Stomach (tissue), 9 donors: ENCODE results near the gene CDRT15. TPM values are rescaled to one million over a fixed set of nuclear protein-coding genes. Genes with fewer than 3 reads are reported as not detected.
"Not testable (repeated sequence)": the region's sequence is repeated elsewhere in the genome, so short reads cannot be mapped to it uniquely, and the experiment has no call there.

Source experiments
- DNase-seq, 2 donors: peaks; one replicate each; pipeline versions ENCODE4 v3.0.0 to v3.0.0-alpha.2; 2013 to 2019
- H3K27ac ChIP-seq, 5 donors: fragments of 200-600 bp in 4 of 5; sonication (generic) in 4 of 5; one replicate each; pipeline ENCODE4 v1.5.1; 2013 to 2019; ENCODE audit warnings: mild to moderate bottlenecking in 1 of 5, moderate library complexity in 1 of 5
- H3K27me3 ChIP-seq, 3 donors: fragments of 200-600 bp; sonication (generic); one replicate each; pipeline ENCODE4 v1.5.1; 2017 to 2019; ENCODE audit warnings: mixed run types in 1 of 3
- H3K36me3 ChIP-seq, 4 donors: fragments of 200-600 bp; sonication (generic); 1 replicate in 3 of 4; 2 replicates in 1 of 4; pipeline ENCODE4 v1.5.1; 2016 to 2019
- H3K4me1 ChIP-seq, 4 donors: fragments of 200-600 bp; sonication (generic); one replicate each; pipeline ENCODE4 v1.5.1; 2016 to 2019
- H3K4me3 ChIP-seq, 4 donors: fragments of 200-600 bp; sonication (generic) in 3 of 4; one replicate each; pipeline ENCODE4 v1.5.1; 2016 to 2019; ENCODE audit warnings: mild to moderate bottlenecking in 1 of 4
- H3K9me3 ChIP-seq, 4 donors: fragments of 200-600 bp; sonication (generic); one replicate each; pipeline ENCODE4 v1.5.1; 2016 to 2019
- EP300 ChIP-seq: sonication (generic); formaldehyde crosslinking; IDR thresholded peaks from one replicate; pipeline ENCODE4 v1.6.1; 2017; ENCODE audit warnings: antibody characterized with exemption
- POLR2A ChIP-seq, 4 donors: fragments of 450-650 bp; IDR thresholded peaks; one replicate each; pipeline ENCODE4 v1.6.1; 2016; ENCODE audit warnings: antibody characterized with exemption in 4 of 4, control low read depth in 2 of 4, mild to moderate bottlenecking in 1 of 4, moderate library complexity in 1 of 4
- POLR2AphosphoS5 ChIP-seq, 3 donors: sonication (generic); formaldehyde crosslinking; IDR thresholded peaks; one replicate each; pipeline ENCODE4 v1.6.1; 2016; ENCODE audit warnings: antibody characterized with exemption in 3 of 3
- WGBS, 5 donors: extraction: QIAGEN DNeasy Blood & Tissue Kit in 3 of 5; methylation state at CpG; one replicate each; pipeline versions ENCODE4 v1.1.5 to v1.1.7; 2013 to 2018; 5-methylcytosine and 5-hydroxymethylcytosine counted together
- intact Hi-C: fragments of 100-400 bp; cut with DNase I; formaldehyde crosslinking; loops from one replicate; pipeline ENCODE4 v1.15.1; 2023; ENCODE audit warnings: low total_unique reads
- polyA plus RNA-seq, 3 donors: library from polyadenylated mRNA; stranded (reverse); fragments of 200-250 nt; gene quantifications; one replicate each; pipeline ENCODE4 v1.2.3, GENCODE V29; 2013
- total RNA-seq, 5 donors: library from RNA; depleted of rRNA; stranded (reverse); fragments of >200 nt; gene quantifications; one replicate each; pipeline versions ENCODE4 v1.1.0 to v1.2.3, GENCODE V29; 2014 to 2016
- TF ChIP-seq, protein P1 (sequence below), 7 experiments: fragments of 450-650 bp in 4 of 7; fragments of 200-600 bp in 3 of 7; sonication (generic) in 3 of 7; IDR thresholded peaks; one replicate each; pipeline ENCODE4 v1.5.1; 2016 to 2019; ENCODE audit warnings: antibody characterized with exemption in 7 of 7, control low read depth in 2 of 7, mild to moderate bottlenecking in 1 of 7
- donor health status: healthy with polysubstance abuse.
- donor health status: Bipolar disorder and iron deficiency.
- donor health status: healthy.

The CDRT15 gene
- total and polyA plus RNA-seq, 8 donors = not detected

DNA sequence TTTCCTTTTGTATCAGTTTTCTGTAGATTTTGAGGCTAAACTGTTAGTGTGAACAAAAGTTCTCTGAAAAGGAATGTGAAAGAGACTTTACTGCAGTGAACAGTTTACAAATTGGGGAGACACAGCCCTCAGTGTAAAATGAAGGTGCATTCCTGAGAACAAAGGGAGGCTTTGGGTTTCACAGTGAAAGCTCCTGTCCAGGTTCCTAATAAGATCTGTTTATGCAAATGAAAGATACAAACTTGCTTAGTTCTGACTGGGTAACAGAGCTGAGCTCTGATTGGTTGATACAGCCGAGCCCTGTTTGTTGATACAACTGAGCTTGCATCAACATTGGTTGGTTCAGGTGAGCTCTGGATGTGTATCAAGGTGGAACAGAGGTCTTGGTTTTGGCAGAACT, 8.3 kb upstream of the CDRT15 start:
- Histone ChIP-seq H3K27me3 (no peaks in the 10 kb centered on the region), H3K4me1 (no peaks in the 10 kb centered on the region), H3K4me3 (no peak overlapping the region), H3K9me3 (no peaks in the 10 kb centered on the region), H3K36me3 (no peaks in the 10 kb centered on the region), H3K27ac (no peak overlapping the region)
- WGBS, 5 donors = 19 to 62% (median 59%) methylated on average over 1 of the region's 1 CpG
- intact Hi-C loops = no loop called here
- TF ChIP-seq EP300 = no peak
- no peak for TF ChIP-seq POLR2AphosphoS5 (IDR thresholded peaks at IDR 0.05)
- TF ChIP-seq, protein P1, sequence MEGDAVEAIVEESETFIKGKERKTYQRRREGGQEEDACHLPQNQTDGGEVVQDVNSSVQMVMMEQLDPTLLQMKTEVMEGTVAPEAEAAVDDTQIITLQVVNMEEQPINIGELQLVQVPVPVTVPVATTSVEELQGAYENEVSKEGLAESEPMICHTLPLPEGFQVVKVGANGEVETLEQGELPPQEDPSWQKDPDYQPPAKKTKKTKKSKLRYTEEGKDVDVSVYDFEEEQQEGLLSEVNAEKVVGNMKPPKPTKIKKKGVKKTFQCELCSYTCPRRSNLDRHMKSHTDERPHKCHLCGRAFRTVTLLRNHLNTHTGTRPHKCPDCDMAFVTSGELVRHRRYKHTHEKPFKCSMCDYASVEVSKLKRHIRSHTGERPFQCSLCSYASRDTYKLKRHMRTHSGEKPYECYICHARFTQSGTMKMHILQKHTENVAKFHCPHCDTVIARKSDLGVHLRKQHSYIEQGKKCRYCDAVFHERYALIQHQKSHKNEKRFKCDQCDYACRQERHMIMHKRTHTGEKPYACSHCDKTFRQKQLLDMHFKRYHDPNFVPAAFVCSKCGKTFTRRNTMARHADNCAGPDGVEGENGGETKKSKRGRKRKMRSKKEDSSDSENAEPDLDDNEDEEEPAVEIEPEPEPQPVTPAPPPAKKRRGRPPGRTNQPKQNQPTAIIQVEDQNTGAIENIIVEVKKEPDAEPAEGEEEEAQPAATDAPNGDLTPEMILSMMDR (IDR thresholded peaks at IDR 0.05) = no peak
- no peak for TF ChIP-seq POLR2A (IDR thresholded peaks at IDR 0.05)
- no peak for DNase-seq

DNA sequence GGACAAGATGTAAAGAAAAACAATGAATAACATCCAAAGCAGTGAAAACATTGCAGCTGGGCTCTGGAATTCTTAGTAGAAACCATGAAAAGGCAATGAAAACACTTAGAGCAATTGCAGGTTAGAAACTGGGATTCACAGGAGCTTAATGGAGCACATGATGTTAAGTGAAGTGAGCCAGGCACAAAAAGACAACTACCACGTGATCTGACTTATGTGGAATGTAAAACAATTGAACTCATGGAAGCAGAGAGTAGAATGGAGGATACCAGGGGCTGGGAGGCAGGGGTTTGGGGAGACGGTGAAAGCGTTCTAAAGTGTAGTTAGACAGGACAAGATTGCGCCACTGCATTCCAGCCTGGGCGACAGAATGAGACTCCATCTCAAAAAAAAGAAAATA, 2.6 kb upstream of the CDRT15 start:
- H3K36me3 ChIP-seq, H3K4me1 ChIP-seq, H3K27ac ChIP-seq, H3K4me3 ChIP-seq, intact Hi-C loops, H3K9me3 ChIP-seq, DNase-seq, H3K27me3 ChIP-seq: not testable (repeated sequence)
- WGBS, 5 donors = 80 to 100% (median 94%) methylated on average over 1 to 2 of the region's 5 CpGs

DNA sequence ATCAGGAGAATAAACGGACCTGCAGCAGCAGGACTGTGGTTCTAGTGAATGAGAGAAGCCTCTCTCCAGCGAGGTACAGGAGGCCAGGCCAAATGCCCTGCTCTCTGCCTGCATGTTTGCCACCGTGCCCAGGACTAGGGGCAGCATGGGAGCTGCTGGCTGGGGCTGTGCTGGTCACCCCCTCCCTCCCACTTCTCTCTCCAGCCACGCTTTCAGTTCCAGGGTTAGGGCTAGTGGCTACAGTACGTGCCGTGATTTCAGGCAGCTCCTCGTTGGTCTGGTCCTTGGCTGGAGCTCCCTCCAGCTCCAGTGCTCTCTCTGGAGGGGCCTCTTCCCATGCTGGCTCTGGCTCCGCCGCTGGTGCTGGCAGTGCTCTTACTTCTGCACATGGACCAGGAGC, 630 bp downstream of the CDRT15 start:
- not testable (repeated sequence) for H3K9me3 ChIP-seq, DNase-seq
- WGBS, 5 donors = 81 to 88% (median 85%) methylated on average over 7 to 9 of the region's 9 CpGs

DNA sequence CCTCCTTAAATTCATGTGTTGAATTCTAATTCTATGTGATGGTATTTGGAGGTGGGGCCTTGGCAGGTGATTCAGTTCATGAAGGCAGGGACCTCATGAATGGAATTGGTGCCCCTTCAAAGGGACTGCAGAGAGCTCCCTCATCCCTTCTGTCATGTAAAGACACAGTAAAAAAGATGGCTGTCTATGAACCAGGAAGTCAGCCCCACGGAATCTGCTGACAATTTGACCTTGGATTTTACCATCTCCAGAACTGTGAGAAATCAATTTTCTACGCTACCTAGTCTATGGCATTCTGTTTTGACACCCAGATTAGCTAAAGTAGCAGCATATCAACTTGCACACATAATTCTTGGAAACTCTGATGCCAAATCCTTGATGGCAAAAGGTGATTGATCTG, 1.6 kb downstream of the CDRT15 start:
- H3K9me3 ChIP-seq, H3K36me3 ChIP-seq, H3K4me3 ChIP-seq, H3K27me3 ChIP-seq, H3K4me1 ChIP-seq, intact Hi-C loops, DNase-seq, H3K27ac ChIP-seq: not testable (repeated sequence)
- WGBS, 5 donors = 81 to 97% (median 94%) methylated on average over 2 of the region's 2 CpGs

More for the DNA sequence above, 630 bp downstream of the CDRT15 start:
- H3K27me3 ChIP-seq, H3K4me3 ChIP-seq, H3K36me3 ChIP-seq, H3K4me1 ChIP-seq, intact Hi-C loops, H3K27ac ChIP-seq: not testable (repeated sequence)

DNA sequence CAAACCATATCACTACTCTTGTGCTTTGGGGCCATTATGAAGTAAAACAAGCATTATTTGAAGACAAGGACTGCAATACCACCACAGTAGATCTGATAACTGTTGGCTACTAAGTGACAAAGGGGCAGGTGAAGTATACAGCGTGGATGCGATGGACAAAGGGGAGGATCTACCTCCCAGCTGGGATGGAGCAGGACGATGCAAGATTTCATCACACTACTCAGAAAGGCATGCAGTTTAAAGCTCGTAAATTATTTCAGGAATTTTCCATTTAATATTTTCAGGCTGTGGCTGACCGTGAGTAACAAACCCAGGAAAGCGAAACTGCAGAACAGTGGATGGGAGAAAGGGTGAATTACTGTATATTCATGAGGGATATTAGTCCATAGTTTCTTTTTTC, 5.5 kb downstream of the CDRT15 start:
- H3K4me1 ChIP-seq, H3K4me3 ChIP-seq, intact Hi-C loops, H3K9me3 ChIP-seq, H3K36me3 ChIP-seq, DNase-seq, H3K27ac ChIP-seq, H3K27me3 ChIP-seq: not testable (repeated sequence)
- WGBS, 5 donors = 72 to 95% (median 75%) methylated on average over 3 to 4 of the region's 6 CpGs

DNA sequence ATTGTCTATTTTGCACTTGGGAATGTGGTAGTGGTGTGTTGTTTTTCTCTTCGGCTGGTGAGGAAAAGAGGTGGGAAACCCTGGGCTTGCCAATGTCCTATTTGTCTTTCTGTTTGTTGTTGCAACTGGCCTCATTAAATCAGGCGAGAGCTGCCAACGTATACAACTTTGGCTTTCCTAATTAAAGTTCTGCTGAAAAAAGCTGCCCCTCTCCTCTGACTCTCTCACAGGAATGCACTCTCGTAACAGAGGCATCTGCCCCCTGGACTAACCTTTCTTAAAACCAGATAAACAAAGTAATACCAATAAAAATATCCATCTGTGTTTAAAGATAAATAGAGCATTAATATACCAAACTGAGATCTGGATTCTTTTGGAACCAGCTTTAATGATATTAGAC, 7.8 kb downstream of the CDRT15 start:
- intact Hi-C loops = no loop called here
- DNase-seq = no peak
- H3K9me3 ChIP-seq = no peaks in the 10 kb centered on the region
- WGBS, 5 donors = 52 to 78% (median 69%) methylated on average over 4 of the region's 4 CpGs
- peaks cover 0 to 8% (median 3%) of the 10 kb centered on the region in 4 donors for H3K4me1 ChIP-seq
- no peak overlapping the region for H3K4me3 ChIP-seq
- no peaks in the 10 kb centered on the region for H3K27me3 ChIP-seq
- no peak overlapping the region for H3K27ac ChIP-seq
- TF ChIP-seq POLR2A (IDR thresholded peaks at IDR 0.05) (no peak), EP300 (no peak), POLR2AphosphoS5 (IDR thresholded peaks at IDR 0.05) (no peak)
- TF ChIP-seq, protein P1 (IDR thresholded peaks at IDR 0.05) = no peak
- no peaks in the 10 kb centered on the region for H3K36me3 ChIP-seq

DNA sequence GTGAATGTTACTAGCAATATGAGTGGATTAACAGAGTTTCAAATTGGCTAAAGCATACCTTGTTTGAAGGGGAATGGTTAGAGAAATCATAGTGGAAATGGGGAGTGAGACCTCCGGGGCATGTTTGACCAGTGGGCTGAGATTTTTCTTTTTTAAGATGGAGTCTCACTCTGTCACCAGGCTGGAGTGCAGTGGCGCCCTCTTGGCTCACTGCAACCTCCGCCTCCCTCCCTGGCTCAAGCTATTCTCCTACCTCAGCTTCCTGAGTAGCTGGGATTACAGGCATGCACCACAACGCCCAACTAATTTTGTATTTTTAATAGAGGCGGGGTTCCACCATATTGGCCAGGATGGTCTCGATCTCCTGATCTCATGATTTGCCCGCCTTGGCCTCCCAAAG, 9.6 kb downstream of the CDRT15 start:
- H3K27ac ChIP-seq = no peak overlapping the region
- H3K27me3 ChIP-seq = no peaks in the 10 kb centered on the region
- no peaks in the 10 kb centered on the region for H3K9me3 ChIP-seq
- no peaks in the 10 kb centered on the region for H3K36me3 ChIP-seq
- H3K4me3 ChIP-seq = no peak overlapping the region
- TF ChIP-seq POLR2AphosphoS5 (IDR thresholded peaks at IDR 0.05) = no peak
- 96 to 98% (median 96%) methylated on average over 7 of the region's 7 CpGs for WGBS, 5 donors
- DNase-seq = no peak
- intact Hi-C loops = no loop called here
- H3K4me1 ChIP-seq = peaks cover 0 to 8% (median 3%) of the 10 kb centered on the region in 4 donors
